ENCODE data around the gene NAA60.

NAA60 gene

GRCh38 chr16:3520841-3521240 is 77.4 kb downstream of the NAA60 start:
- Histone ChIP-seq H3K9ac (ENCODE audit: low read depth, low read length, poor library complexity, severe bottlenecking) (no peak overlapping the region), H2AFZ (ENCODE audit: low read length) (no peak overlapping the region), H3K4me2 (ENCODE audit: low read depth, low read length, poor library complexity, severe bottlenecking) (no peak overlapping the region), H3K4me1 (ENCODE audit: insufficient read depth, low read length, poor library complexity, severe bottlenecking) (no peaks in the 10 kb centered on the region), H3K4me3 (ENCODE audit: low read length, poor library complexity, severe bottlenecking) (no peak overlapping the region), H3F3A (ENCODE audit: low read depth) (no peaks in the 10 kb centered on the region), H3K27me3 (ENCODE audit: insufficient read depth, low read length, poor library complexity, severe bottlenecking) (no peaks in the 10 kb centered on the region), H4K20me1 (ENCODE audit: insufficient read depth, low read length, poor library complexity, severe bottlenecking) (no peaks in the 10 kb centered on the region), H3K9me2 (replicated peaks; ENCODE audit: low read depth, low read length) (no peaks in the 10 kb centered on the region), H3K36me3 (ENCODE audit: insufficient read depth, low read length) (no peaks in the 10 kb centered on the region), H3K79me2 (ENCODE audit: insufficient read depth, low read length) (no peaks in the 10 kb centered on the region), H3K9me3 (ENCODE audit: insufficient read depth, low read depth, low read length) (no peaks in the 10 kb centered on the region)
- TF ChIP-seq EZH2phosphoT487 (IDR thresholded peaks at IDR 0.05; ENCODE audit: borderline replicate concordance) (no peak), CTCF (conservative IDR thresholded peaks at IDR 0.05; ENCODE audit: low read length) (no peak)

GRCh38 chr16:3523281-3523680 is 79.8 kb downstream of the NAA60 start:
- H3K9me3 ChIP-seq (ENCODE audit: insufficient read depth, low read depth, low read length) = no peaks in the 10 kb centered on the region
- H3K4me3 ChIP-seq (ENCODE audit: low read length, poor library complexity, severe bottlenecking) = no peak overlapping the region
- no peaks in the 10 kb centered on the region for H4K20me1 ChIP-seq (ENCODE audit: insufficient read depth, low read length, poor library complexity, severe bottlenecking)
- no peak overlapping the region for H3K4me2 ChIP-seq (ENCODE audit: low read depth, low read length, poor library complexity, severe bottlenecking)
- H2AFZ ChIP-seq (ENCODE audit: low read length) = no peak overlapping the region
- H3K79me2 ChIP-seq (ENCODE audit: insufficient read depth, low read length) = no peaks in the 10 kb centered on the region
- no peaks in the 10 kb centered on the region for H3K36me3 ChIP-seq (ENCODE audit: insufficient read depth, low read length)
- H3K4me1 ChIP-seq (ENCODE audit: insufficient read depth, low read length, poor library complexity, severe bottlenecking) = no peaks in the 10 kb centered on the region
- H3K9ac ChIP-seq (ENCODE audit: low read depth, low read length, poor library complexity, severe bottlenecking) = no peak overlapping the region
- H3F3A ChIP-seq (ENCODE audit: low read depth) = no peaks in the 10 kb centered on the region
- no peaks in the 10 kb centered on the region for H3K9me2 ChIP-seq (replicated peaks; ENCODE audit: low read depth, low read length)
- no peaks in the 10 kb centered on the region for H3K27me3 ChIP-seq (ENCODE audit: insufficient read depth, low read length, poor library complexity, severe bottlenecking)
- no peak for TF ChIP-seq EZH2phosphoT487 (IDR thresholded peaks at IDR 0.05; ENCODE audit: borderline replicate concordance)
- TF ChIP-seq CTCF (conservative IDR thresholded peaks at IDR 0.05; ENCODE audit: low read length) = no peak

GRCh38 chr16:3525951-3526350 is 82.5 kb downstream of the NAA60 start:
- H3K4me1 ChIP-seq (ENCODE audit: insufficient read depth, low read length, poor library complexity, severe bottlenecking) = no peaks in the 10 kb centered on the region
- no peak overlapping the region for H3K9ac ChIP-seq (ENCODE audit: low read depth, low read length, poor library complexity, severe bottlenecking)
- no peaks in the 10 kb centered on the region for H3K9me2 ChIP-seq (replicated peaks; ENCODE audit: low read depth, low read length)
- no peaks in the 10 kb centered on the region for H3K9me3 ChIP-seq (ENCODE audit: insufficient read depth, low read depth, low read length)
- no peaks in the 10 kb centered on the region for H3K27me3 ChIP-seq (ENCODE audit: insufficient read depth, low read length, poor library complexity, severe bottlenecking)
- H4K20me1 ChIP-seq (ENCODE audit: insufficient read depth, low read length, poor library complexity, severe bottlenecking) = no peaks in the 10 kb centered on the region
- no peak overlapping the region for H3K4me3 ChIP-seq (ENCODE audit: low read length, poor library complexity, severe bottlenecking)
- H3K36me3 ChIP-seq (ENCODE audit: insufficient read depth, low read length) = no peaks in the 10 kb centered on the region
- no peak overlapping the region for H2AFZ ChIP-seq (ENCODE audit: low read length)
- no peak overlapping the region for H3K4me2 ChIP-seq (ENCODE audit: low read depth, low read length, poor library complexity, severe bottlenecking)
- H3F3A ChIP-seq (ENCODE audit: low read depth) = no peaks in the 10 kb centered on the region
- no peak for TF ChIP-seq CTCF (conservative IDR thresholded peaks at IDR 0.05; ENCODE audit: low read length)
- TF ChIP-seq EZH2phosphoT487 (IDR thresholded peaks at IDR 0.05; ENCODE audit: borderline replicate concordance) = no peak
- no peaks in the 10 kb centered on the region for H3K79me2 ChIP-seq (ENCODE audit: insufficient read depth, low read length)

Measured in Loucy (cell line).